ENCODE results near the gene SHB.
A peak's percentile ranks its signal among the peaks of the same experiment; 100 is the strongest.

SHB gene, protein sequence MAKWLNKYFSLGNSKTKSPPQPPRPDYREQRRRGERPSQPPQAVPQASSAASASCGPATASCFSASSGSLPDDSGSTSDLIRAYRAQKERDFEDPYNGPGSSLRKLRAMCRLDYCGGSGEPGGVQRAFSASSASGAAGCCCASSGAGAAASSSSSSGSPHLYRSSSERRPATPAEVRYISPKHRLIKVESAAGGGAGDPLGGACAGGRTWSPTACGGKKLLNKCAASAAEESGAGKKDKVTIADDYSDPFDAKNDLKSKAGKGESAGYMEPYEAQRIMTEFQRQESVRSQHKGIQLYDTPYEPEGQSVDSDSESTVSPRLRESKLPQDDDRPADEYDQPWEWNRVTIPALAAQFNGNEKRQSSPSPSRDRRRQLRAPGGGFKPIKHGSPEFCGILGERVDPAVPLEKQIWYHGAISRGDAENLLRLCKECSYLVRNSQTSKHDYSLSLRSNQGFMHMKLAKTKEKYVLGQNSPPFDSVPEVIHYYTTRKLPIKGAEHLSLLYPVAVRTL

DNA sequence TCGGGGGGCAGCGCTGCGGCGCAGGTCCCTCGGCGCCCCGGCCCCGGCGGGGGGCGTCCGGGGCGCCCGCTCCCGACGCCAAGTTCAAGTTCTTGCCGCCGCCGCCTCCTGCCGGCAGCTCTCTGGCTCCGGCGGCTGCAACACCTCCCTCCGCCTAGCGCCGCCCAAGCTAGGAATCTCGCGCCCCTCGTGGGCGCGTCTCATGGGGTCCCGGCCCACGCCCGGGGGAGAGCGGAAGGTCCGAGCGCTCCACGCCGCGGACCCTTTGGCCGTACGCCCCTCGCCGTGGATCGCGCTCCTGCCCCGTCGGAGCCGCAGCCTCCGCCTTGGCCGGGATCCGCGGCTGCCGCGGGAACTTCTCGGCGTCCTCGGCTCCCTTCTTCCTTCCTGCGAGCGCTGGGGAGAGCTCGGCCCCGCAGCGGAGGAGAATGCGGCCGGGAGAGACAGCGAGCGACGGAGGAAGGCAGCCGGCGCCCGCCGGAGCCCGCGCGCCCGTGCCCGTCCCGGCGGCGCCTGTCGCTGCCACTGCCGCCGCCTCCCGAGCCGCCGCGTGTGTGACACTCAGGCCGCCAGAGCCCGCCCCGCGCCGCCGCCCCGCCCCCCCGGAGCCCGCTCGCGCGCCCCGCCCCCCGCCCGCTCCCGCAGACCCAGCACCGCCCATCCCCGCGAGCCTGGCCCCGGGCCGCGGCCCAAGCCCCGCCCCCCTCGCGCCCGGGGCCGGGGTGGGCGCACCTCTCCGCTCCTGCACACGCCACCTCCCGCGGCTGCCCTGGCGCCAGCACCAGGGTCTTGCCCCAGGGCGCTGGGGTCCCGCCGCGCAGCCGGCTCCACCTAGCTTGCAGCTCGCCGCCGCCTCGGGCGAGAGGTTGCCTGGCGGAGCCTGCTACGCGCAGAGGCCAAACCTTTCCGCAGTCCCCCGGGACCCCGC is at the start of gene SHB:
Gene SHB (minus strand): TSS at position 527 of the 928 bp plus-strand sequence. CDS start 582 bp downstream, outside the sequence.
- peak; percentile 57 for DNase-seq

DNA sequence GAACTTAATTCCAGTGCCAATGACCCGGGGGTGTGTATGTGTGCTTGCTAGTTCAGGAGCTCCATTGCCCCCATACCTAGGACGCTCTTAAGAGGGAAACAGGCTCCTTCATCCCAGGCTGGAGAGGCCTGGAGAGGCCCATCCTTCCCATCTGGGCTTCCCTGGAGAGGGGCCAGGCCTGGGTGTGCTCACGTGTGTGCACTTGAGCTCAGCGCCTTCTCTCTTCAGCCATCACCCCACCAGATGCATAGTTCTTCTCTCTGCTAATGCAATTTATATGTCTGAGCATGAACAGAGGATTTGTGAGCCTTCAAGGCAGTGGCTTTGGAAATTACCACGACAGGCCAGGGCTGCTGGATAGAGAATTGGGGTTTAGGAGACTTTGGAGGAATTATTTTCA is 48.6 kb upstream of the SHB start:
- peak; percentile 9 for DNase-seq

DNA sequence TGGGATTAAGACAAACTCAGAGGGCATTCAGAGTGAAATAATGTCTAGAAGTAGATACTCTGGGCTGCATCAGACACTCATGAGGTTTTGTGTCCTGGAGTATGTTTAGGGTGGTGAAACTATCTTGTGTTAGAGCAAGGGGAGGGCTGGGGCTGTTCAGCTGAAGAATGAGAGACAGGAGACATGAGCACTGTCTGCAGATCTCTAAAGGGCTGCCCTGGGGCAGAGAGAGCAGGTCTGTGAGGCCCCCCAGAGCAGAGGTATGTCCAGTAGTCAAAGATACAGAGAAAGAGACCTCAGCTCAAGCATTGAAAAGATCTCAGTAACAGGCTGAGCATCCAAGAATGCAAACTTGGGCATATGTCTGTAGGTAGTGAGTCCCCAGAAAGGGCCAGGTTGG is 45.9 kb upstream of the SHB start:
- no peak for DNase-seq

DNA sequence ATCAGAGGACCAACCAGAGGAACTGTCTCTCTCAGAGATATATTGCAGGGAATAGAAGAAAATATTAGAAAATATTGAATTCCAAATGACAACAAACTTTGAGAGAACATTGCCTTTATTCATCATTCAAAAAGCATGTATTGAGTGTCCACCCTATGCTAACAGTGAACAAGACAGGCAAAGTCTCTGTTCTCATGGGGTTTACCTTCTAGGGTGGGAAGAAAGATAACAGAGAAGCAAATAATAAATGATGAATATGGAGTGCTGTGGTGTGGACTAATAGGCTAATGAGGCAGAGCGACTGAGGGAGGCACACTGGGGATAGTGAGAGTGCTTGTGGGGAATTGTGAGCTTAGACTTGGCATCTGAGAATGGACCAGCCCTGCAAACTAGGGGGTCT is 43.4 kb upstream of the SHB start:
- DNase-seq: no peak

DNA sequence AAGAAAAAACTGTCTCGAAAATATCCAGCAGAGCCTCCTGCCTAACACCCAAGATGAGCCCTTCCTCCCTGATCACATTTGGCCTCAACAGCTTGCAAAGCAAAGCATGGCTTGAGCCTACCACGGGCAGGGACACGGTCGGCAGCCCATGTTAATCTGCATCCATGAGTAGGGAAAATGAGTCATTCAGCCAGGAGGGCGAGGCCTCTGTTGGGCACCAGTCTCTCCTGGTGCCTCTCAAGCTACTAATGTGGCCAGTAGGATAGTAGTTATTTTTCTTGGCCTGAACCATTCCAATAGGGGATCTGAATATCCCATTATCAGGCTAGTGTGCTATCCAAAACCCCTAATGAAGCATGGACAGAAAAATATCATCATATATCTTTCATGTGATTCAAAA is 43.0 kb upstream of the SHB start:
- DNase-seq: no peak

DNA sequence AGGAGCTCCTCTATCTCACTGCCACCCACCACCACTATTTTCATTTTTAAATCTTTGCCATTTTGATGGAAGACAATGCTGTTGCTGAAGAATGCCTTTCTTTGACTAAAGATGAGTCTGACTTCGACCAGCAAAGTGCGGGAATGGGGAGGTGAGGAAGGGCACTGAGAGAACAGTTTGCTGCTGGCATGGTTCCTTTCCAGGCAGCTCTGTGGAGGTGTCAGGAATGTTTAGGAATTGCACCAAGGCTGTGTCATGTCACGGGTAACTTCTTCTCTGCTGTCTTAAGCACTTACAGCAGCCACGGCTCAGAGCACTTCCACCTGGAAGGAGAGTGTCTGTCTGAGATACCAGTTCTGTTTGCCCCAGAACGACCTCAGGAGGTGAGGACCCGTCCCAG is 41.4 kb upstream of the SHB start:
- no peak for DNase-seq

DNA sequence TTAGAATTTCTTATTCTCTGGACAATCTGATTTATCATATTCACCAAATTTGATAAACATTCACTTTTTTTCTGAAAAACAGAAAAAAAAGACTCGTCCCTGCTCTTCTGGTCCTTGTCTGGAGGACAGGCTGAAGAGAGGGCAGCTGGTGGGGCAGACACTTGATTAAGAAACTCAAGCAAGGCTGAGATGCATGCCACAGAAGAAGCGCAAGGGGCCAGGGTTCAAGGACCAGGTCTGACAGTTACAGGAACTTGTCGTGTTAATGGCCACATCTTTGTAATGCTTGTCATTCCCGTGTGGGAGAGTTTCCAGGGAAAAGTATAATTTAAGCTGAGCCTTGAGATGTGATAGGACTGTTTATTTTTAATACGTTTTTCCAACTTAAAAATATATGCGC is 40.6 kb upstream of the SHB start:
- no peak for DNase-seq

DNA sequence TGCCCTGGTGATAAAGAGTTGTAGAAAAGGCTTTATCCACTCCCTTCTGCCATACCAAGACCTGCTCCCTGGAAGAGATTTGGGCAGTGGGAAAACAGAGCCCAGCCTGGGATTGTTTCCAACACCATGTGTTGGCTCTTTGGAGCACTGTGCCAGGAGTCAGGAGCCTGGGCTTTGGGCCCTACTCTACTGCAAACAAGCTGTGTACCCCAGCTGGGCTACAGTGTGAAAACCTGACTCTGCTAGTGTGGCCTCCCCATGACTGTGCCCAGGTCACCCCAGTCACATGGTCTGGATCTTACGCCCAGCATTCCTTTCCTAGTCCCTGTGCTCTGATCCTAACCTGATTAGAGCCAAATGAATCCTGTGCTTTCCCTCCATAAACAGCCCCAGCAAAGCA is 39.3 kb upstream of the SHB start:
- DNase-seq: no peak

DNA sequence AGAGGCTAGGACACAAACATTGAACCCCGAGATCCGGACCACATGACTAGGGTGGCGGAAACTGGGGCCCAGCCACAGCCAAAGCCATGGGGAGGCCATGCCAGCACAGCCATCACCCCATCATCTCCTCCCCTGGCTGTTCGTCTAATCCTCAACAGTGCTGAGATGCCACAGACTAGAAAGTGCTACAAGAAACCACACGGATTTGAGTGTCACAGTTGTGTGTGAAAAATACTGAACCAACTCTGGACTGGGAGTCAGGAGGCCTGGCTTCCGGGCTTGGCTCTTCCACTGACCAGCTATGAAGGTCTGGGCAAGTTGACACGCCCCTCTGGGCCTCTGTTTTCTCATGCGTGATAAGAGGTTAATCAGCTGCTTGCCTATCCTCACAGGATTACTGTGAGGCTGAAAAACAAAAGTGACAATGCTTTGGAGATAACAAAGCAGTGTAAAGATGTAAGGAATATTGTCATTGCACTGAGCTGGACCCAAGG is 38.8 kb upstream of the SHB start:
- DNase-seq: peak; percentile 17

DNA sequence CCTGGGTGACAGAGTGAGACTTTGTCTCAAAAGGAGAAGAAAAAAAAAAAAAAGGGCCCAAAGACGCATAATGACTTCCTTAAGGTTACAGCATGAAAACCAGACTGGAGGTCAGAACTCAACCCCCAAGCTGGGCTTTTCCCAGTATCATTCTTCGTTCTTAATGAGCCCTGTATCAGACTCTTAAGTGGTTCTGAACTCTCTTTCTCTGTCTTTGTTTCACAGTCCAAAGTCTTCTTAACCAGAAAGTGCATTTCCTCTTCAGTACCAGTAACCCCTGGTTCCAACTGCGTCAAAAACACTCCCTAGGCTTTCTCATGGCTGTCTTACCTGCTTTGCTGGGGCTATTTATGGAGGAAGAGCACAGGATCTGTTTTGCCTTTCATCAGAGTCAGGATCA is 38.4 kb upstream of the SHB start:
- DNase-seq: no peak

DNA sequence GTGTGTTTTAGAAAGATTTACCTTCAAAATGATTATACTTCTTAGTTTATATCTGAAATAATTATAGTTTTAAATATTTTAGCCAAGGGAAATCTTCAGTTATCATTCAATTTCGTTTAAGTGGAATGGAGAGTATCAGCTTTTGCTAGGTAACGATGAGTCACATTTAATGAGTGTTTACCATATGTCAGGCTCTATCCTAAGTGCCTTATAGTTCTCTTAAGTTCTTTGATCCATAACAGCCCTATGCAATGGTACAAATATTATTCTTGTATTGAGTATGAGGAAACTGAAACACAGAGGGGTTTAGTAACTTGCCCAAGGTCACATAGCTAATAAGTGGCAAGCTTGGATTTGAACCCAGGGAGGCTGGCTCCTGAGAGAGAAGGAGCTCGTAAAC is 37.5 kb upstream of the SHB start:
- DNase-seq: peak; percentile 71

DNA sequence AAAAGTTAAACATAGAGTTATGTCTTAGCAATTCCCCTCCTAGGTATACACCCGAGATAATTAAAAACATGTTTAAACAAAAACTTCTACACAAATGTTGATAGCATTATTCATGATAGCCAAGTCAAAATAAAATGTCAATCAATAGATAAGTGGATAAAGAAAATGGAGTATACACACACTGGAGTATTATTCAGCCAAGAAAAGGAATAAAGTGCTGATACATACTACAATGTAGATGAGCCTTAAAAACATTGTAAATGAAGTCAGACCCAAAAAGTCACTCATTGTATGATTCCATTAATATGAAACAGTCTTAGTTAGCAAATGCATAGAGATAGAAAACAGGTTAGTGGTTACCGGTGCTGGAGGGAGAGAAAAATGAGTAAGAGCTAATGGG is 34.3 kb upstream of the SHB start:
- DNase-seq: no peak

DNA sequence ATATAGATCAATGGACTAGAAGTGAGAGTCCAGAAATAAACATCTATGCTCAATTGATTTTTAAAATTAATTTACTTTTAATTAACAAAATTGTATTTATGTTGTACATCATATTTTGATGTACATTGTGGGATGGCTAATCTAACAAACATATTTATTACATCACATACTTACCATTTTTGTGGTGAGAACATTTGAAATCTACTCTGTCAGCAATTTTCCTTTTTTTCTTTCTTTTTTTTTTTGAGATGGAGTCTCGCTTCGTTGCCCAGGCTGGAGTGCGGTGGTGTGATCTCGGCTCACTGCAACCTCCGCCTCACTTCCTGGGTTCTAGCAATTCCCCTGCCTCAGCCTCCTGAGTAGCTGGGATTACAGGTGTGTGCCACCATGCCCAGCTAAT is 32.4 kb upstream of the SHB start:
- DNase-seq: no peak

DNA sequence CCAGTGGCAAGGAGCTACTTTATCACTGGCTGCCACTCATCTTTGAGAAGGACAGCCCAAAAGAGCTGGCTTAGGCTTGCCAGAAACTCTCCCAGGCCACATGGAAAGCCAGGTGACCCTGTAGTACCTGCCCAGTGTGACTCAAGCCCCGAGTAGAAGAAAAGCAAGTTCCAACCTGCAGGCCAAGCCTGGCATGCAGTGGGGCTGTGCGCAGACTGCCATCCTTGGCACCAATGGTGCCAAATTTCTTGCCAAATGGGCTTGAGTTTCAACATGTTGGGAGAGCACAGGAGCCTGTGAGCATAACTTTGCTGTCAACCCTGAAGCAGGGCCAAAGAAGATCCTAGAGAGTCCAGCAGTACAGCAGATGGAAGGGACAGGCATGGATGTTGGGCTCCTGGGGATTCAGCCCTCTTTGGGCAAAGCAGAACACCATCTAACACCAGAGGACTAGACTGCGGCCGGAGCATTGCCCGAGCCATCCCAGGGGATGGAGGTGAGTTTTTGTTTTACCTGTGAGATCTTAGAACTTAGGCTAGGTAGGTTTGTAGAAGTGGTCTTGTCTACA is 27.3 kb upstream of the SHB start:
- no peak for DNase-seq

DNA sequence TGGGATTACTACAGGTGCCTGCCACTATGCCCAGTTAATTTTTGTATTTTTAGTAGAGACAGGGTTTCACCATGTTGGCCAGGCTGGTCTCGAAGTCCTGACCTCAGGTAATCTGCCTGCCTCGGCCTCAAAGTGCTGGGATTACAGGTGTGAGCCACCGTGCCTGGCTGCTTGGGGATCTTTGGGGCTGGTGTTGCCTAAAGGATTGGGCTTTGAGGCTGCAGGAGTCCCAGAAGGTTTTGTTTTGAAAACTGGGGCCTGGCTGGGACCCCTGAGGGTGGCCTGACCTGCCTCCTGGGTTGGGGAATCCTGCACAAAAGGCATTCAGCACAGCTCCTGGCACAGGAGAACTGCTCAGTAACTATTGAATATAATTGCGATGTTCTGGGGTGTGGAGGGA is 25.1 kb upstream of the SHB start:
- DNase-seq: no peak

DNA sequence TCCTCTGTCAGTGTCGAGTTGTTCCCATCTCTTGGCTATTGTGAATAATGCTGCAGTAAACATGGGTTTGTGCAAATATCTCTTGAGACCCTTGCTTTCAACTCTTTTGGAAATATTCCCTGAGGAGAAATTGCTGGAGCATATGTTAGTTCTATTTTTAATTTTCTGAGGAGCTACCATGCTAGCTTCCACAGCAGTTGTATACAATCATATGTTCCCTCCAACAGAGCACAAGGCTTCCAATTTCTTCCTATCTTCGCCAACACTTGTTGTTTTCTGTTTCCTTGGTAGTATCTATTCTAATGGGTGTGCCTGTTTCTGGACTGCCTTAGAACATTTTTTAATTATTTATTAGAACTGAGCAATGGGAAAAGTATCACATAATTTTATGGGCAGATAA is 23.6 kb upstream of the SHB start:
- no peak for DNase-seq

DNA sequence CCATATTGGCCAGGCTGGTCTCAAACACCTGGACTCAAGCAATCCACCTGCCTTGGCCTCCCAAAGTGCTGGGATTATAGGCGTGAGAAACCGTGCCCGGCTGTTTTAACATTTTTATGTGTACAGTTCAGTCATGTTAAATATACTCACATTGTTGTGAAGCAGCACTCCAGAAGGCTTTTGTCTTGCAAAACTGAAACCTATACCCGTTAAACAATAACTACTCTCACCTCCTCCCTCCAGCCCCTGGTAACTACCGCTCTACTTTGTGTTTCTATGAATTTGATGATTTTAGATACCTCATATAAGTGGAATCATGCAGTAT is 23.1 kb upstream of the SHB start:
- DNase-seq: no peak

DNA sequence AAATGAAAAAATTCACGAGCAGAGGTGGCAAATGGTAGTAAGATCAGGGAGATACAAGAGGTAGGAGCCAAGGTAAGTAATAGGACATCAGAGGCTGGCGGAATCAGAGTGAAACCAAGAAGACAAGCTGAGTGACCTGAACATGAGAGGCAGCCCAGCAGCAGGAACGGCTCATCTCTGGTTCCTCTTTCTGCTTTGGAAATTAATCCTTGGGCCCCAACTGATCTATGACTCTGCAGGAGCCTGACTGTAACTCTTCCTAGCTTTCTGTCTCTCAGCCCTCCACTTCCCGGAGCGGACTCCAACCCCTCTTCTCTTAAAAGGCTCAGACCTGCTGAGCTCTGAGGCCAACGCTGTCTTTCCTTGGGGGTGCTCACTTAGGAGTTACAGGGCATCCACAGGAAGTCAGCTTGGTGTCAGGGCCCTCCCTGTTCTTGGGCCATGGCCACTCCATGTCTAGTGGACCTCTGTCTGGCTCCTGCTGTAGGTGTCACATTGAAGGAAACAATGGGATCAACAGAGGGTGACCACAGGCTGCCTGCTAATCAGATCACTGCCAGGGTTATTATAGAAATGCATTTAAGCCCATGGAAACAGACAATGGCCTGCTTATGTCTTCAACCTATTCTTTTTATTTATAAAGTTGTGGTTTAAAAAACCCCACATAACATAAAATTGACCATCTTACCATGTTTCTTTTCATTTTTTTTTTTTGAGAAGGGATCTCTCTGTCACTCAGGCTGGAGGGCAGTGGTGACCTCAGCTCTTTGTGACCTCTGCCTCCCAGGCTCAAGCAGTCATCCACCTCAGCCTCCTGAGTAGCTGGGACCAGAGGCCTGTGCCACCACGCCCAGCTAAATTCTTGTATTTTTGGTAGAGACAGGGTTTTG is 22.5 kb upstream of the SHB start:
- DNase-seq: no peak

DNA sequence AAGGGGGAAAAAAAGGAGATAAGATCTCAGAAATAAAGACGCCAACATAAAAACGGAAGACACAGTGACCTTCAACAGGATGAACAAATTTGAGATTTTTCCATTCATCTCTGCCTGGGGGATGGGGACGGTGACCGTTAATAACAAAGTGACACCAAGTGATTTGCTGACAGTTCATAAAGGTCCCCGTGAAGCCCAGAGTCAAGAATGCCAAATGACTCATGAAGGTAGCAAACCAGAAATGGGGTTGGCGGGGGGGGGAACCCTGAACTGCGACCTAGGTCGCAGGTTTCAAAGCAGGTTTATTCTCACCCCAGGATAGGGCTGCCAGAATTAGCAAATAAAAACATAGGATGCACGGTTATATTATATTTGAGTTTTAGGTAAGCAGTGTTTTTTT is 21.1 kb upstream of the SHB start:
- DNase-seq: no peak

DNA sequence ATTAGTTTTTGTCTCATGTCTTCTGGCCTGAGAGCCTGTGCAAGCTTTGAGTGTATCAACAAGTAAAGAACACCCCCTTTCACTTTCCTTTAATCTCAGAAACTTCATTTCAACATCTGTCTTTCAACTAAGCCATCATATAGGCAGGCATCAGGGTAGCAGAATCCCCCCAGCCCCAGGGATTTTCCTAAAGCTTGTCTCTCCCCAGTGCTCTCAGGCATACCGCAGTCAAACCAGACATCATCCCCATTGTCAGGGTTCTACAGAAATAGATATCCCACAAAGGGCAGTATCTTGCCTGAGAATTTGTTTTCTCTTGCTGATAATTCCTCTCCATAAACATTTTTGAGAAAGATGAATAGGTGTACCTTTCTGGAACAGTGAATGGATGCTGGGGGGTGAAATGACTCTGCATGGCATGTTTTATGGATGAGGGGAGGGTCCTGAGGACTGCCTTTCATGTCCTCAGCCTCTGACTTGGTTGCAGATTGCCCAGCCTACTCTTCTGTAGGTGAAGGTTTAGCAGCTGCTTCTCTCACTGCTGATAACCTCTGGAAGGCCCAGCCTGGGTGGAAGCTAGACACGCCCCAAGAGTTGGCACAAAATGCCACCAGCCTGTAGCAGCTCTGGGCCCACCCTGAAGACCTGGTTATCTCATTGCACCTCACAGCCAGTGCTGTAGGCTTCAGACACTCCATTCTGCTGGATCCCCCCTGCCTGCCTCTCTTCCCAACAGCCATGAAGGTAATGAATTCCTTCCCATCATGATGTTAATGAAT is 20.5 kb upstream of the SHB start:
- no peak for DNase-seq
